ENCODE measurements around the gene ACAP3.

Gene ACAP3

GRCh38 chr1:1290238-1290731, 17.4 kb downstream of the ACAP3 start:
- Histone ChIP-seq H3K27me3 (replicated peaks; ENCODE audit: control insufficient read depth, insufficient read depth, low read length) (no peaks in the 10 kb centered on the region), H3K36me3 (ENCODE audit: control insufficient read depth, insufficient read depth, low read length) (no peaks in the 10 kb centered on the region), H3K4me3 (replicated peaks; ENCODE audit: low read depth, low read length) (no peak overlapping the region)
- TF ChIP-seq, protein P1, sequence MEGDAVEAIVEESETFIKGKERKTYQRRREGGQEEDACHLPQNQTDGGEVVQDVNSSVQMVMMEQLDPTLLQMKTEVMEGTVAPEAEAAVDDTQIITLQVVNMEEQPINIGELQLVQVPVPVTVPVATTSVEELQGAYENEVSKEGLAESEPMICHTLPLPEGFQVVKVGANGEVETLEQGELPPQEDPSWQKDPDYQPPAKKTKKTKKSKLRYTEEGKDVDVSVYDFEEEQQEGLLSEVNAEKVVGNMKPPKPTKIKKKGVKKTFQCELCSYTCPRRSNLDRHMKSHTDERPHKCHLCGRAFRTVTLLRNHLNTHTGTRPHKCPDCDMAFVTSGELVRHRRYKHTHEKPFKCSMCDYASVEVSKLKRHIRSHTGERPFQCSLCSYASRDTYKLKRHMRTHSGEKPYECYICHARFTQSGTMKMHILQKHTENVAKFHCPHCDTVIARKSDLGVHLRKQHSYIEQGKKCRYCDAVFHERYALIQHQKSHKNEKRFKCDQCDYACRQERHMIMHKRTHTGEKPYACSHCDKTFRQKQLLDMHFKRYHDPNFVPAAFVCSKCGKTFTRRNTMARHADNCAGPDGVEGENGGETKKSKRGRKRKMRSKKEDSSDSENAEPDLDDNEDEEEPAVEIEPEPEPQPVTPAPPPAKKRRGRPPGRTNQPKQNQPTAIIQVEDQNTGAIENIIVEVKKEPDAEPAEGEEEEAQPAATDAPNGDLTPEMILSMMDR (IDR thresholded peaks at IDR 0.05; ENCODE audit: insufficient read depth, low read length, poor library complexity, severe bottlenecking) = peak; percentile 57
- DNase-seq (ENCODE audit: extremely low read depth, insufficient read length) = no peak

DNA sequence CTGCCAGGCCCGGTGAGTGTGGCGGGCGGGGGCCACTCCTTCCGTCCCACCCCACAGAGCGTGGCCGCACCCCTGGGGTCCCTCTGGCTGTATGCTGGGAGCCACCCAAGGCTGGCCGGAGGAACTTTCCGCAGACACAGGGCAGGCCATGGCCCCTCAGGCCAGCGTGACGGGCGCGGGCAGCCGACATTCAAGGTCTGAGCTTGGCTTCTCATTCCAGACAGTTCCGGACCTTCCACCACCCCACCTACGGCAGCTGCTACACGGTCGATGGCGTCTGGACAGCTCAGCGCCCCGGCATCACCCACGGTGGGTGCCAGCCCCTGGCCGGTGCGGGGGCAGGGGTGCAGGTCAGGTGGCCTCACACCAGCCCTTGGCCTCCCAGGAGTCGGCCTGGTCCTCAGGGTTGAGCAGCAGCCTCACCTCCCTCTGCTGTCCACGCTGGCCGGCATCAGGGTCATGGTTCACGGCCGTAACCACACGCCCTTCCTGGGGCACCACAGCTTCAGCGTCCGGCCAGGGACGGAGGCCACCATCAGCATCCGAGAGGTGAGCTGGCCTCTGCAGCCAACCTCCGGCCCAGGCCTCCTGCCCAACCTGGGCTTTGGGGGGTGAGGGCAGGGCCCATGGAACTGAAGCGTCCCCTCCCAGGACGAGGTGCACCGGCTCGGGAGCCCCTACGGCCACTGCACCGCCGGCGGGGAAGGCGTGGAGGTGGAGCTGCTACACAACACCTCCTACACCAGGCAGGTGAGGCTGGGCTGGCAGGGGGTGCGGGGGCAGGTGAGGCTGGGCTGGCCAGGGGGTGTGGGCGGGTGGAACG, 20.2 kb downstream of the ACAP3 start:
- Histone ChIP-seq H3K4me3 (replicated peaks; ENCODE audit: low read depth, low read length) (no peak overlapping the region), H3K36me3 (ENCODE audit: control insufficient read depth, insufficient read depth, low read length) (no peaks in the 10 kb centered on the region), H3K27me3 (replicated peaks; ENCODE audit: control insufficient read depth, insufficient read depth, low read length) (no peaks in the 10 kb centered on the region)
- DNase-seq (ENCODE audit: extremely low read depth, insufficient read length) = peak; percentile 11
- TF ChIP-seq, protein P1 (IDR thresholded peaks at IDR 0.05; ENCODE audit: insufficient read depth, low read length, poor library complexity, severe bottlenecking) = no peak

- no peaks in the 10 kb centered on the region for H3K36me3 ChIP-seq (ENCODE audit: control insufficient read depth, insufficient read depth, low read length)
- no peak for DNase-seq (ENCODE audit: extremely low read depth, insufficient read length)
- H3K4me3 ChIP-seq (replicated peaks; ENCODE audit: low read depth, low read length) = no peak overlapping the region
- TF ChIP-seq, protein P1 (IDR thresholded peaks at IDR 0.05; ENCODE audit: insufficient read depth, low read length, poor library complexity, severe bottlenecking) = no peak
- no peaks in the 10 kb centered on the region for H3K27me3 ChIP-seq (replicated peaks; ENCODE audit: control insufficient read depth, insufficient read depth, low read length)
Measured at GRCh38 chr1:1286313-1287261, 21.1 kb downstream of the ACAP3 start.

DNA sequence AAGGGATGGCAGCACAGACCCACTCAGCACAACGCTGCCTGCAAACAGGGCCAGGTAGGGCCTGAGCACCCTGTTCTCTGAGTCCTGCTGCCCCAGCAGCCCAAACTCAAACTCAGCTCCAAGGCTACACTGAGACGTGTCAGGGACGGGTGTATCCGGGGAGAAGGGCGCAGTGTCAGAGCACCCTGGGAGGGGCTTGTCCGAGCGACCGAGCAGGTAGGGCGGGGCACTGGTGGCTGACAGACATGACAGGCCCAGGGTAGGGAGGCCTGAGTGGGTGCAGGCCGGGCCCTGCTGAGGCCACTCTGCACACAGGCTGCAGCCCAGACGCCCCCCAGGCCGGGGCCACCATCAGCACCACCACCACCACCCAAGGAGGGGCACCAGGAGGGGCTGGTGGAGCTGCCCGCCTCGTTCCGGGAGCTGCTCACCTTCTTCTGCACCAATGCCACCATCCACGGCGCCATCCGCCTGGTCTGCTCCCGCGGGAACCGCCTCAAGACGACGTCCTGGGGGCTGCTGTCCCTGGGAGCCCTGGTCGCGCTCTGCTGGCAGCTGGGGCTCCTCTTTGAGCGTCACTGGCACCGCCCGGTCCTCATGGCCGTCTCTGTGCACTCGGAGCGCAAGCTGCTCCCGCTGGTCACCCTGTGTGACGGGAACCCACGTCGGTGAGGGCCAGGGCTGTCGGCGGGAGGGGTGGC, 22.0 kb downstream of the ACAP3 start:
- Histone ChIP-seq H3K27me3 (replicated peaks; ENCODE audit: control insufficient read depth, insufficient read depth, low read length) (no peaks in the 10 kb centered on the region), H3K36me3 (ENCODE audit: control insufficient read depth, insufficient read depth, low read length) (no peaks in the 10 kb centered on the region), H3K4me3 (replicated peaks; ENCODE audit: low read depth, low read length) (no peak overlapping the region)
- no peak for DNase-seq (ENCODE audit: extremely low read depth, insufficient read length)
- TF ChIP-seq, protein P1 (IDR thresholded peaks at IDR 0.05; ENCODE audit: insufficient read depth, low read length, poor library complexity, severe bottlenecking) = no peak

- no peak overlapping the region for H3K4me3 ChIP-seq (replicated peaks; ENCODE audit: low read depth, low read length)
- no peaks in the 10 kb centered on the region for H3K36me3 ChIP-seq (ENCODE audit: control insufficient read depth, insufficient read depth, low read length)
- H3K27me3 ChIP-seq (replicated peaks; ENCODE audit: control insufficient read depth, insufficient read depth, low read length) = no peaks in the 10 kb centered on the region
- TF ChIP-seq, protein P1 (IDR thresholded peaks at IDR 0.05; ENCODE audit: insufficient read depth, low read length, poor library complexity, severe bottlenecking) = no peak
- peak; percentile 11 for DNase-seq (ENCODE audit: extremely low read depth, insufficient read length)
Measured at GRCh38 chr1:1285102-1285571, 22.6 kb downstream of the ACAP3 start.
